Measurements from ENCODE around the gene PARN. TPM values are rescaled to one million over a fixed set of nuclear protein-coding genes. Genes with fewer than 3 reads are reported as not detected.

The PARN gene
- total and polyA plus RNA-seq, 2 experiments from 2014 or later: 32.5 to 61.3 TPM

GRCh38 chr16:14502256-14502875, 127.7 kb downstream of the PARN start (continued):
- no peak for TF ChIP-seq ETS1 (IDR thresholded peaks at IDR 0.05)
- TF ChIP-seq JUNB (IDR thresholded peaks at IDR 0.05; ENCODE audit: unreplicated experiment): no peak
- no peak for TF ChIP-seq CREB1 (CRISPR knock-in tag; IDR thresholded peaks at IDR 0.05; ENCODE audit: low read depth)
- TF ChIP-seq, protein P1, sequence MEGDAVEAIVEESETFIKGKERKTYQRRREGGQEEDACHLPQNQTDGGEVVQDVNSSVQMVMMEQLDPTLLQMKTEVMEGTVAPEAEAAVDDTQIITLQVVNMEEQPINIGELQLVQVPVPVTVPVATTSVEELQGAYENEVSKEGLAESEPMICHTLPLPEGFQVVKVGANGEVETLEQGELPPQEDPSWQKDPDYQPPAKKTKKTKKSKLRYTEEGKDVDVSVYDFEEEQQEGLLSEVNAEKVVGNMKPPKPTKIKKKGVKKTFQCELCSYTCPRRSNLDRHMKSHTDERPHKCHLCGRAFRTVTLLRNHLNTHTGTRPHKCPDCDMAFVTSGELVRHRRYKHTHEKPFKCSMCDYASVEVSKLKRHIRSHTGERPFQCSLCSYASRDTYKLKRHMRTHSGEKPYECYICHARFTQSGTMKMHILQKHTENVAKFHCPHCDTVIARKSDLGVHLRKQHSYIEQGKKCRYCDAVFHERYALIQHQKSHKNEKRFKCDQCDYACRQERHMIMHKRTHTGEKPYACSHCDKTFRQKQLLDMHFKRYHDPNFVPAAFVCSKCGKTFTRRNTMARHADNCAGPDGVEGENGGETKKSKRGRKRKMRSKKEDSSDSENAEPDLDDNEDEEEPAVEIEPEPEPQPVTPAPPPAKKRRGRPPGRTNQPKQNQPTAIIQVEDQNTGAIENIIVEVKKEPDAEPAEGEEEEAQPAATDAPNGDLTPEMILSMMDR (conservative IDR thresholded peaks at IDR 0.05; ENCODE audit: low read depth in 2 of 2): no peak
- TF ChIP-seq NANOG (IDR thresholded peaks at IDR 0.05; ENCODE audit: borderline replicate concordance): no peak
- no peak for TF ChIP-seq POLR2AphosphoS5 (IDR thresholded peaks at IDR 0.05; ENCODE audit: low read depth)
- no peak for TF ChIP-seq ZNF114 (CRISPR knock-in tag; IDR thresholded peaks at IDR 0.05)
- TF ChIP-seq EZH2phosphoT487 (IDR thresholded peaks at IDR 0.05; ENCODE audit: unreplicated experiment): no peak
- TF ChIP-seq STAT1 (IDR thresholded peaks at IDR 0.05; ENCODE audit: unreplicated experiment): no peak
- no peak for TF ChIP-seq REST (IDR thresholded peaks at IDR 0.05; ENCODE audit: unreplicated experiment)

GRCh38 chr16:14501331-14502255, 128.5 kb downstream of the PARN start:
- Mint-ChIP-seq H3K4me3 (no peak overlapping the region), H3K4me1 (peaks cover 49% of the 10 kb centered on the region)
- peak; percentile 82 for DNase-seq (ENCODE audit: low spot score)

More at GRCh38 chr16:14501331-14502255, 128.5 kb downstream of the PARN start:
- H3K9me2 ChIP-seq (ENCODE audit: insufficient read depth): no peaks in the 10 kb centered on the region
- 0 out of 2 replicates have a peak, but pooled peaks cover 6% of the 10 kb centered on the region for H3K79me2 ChIP-seq (replicated peaks; ENCODE audit: insufficient read depth)
- no peak overlapping the region for H3K4me3 ChIP-seq
- H3K27ac ChIP-seq (ENCODE audit: low read depth): peak overlapping the region; percentile 71
- peaks cover 51% of the 10 kb centered on the region for H3K4me1 ChIP-seq (ENCODE audit: insufficient read depth)
- no peaks in the 10 kb centered on the region for H3K36me3 ChIP-seq (ENCODE audit: insufficient read depth)
- no peaks in the 10 kb centered on the region for H4K20me1 ChIP-seq (replicated peaks; ENCODE audit: insufficient read depth)
- no peak for TF ChIP-seq NANOG (IDR thresholded peaks at IDR 0.05; ENCODE audit: borderline replicate concordance)
- no peak for TF ChIP-seq ETS1 (IDR thresholded peaks at IDR 0.05)
- TF ChIP-seq CREB1 (CRISPR knock-in tag; IDR thresholded peaks at IDR 0.05; ENCODE audit: low read depth): 0 out of 2 replicates have a peak, but pooled peaks have one; percentile 13
- H3K9me3 Mint-ChIP-seq: no peaks in the 10 kb centered on the region
- H2AFZ ChIP-seq: no peak overlapping the region
- H3F3A ChIP-seq (replicated peaks; ENCODE audit: low read depth): no peaks in the 10 kb centered on the region
- no peaks in the 10 kb centered on the region for H3K27me3 ChIP-seq (ENCODE audit: insufficient read depth)
- H3K4me2 ChIP-seq: peak overlapping the region; percentile 50
- H3K27me3 Mint-ChIP-seq (ENCODE audit: insufficient read depth, low read depth, poor library complexity): no peaks in the 10 kb centered on the region
- H3K27ac Mint-ChIP-seq: peak overlapping the region; percentile 96
- ATAC-seq: peak; percentile 83
- no peaks in the 10 kb centered on the region for H3K36me3 Mint-ChIP-seq (ENCODE audit: low read depth)

Data from GM23338 (cell line).